NCI-H1930 (cell line): ENCODE data around the gene ASB10.

Experiments used
- DNase-seq, 2 experiments: peaks; one replicate each; lab custom pipeline; 2025; lab: John Stamatoyannopoulos, UW

The ASB10 gene

DNA sequence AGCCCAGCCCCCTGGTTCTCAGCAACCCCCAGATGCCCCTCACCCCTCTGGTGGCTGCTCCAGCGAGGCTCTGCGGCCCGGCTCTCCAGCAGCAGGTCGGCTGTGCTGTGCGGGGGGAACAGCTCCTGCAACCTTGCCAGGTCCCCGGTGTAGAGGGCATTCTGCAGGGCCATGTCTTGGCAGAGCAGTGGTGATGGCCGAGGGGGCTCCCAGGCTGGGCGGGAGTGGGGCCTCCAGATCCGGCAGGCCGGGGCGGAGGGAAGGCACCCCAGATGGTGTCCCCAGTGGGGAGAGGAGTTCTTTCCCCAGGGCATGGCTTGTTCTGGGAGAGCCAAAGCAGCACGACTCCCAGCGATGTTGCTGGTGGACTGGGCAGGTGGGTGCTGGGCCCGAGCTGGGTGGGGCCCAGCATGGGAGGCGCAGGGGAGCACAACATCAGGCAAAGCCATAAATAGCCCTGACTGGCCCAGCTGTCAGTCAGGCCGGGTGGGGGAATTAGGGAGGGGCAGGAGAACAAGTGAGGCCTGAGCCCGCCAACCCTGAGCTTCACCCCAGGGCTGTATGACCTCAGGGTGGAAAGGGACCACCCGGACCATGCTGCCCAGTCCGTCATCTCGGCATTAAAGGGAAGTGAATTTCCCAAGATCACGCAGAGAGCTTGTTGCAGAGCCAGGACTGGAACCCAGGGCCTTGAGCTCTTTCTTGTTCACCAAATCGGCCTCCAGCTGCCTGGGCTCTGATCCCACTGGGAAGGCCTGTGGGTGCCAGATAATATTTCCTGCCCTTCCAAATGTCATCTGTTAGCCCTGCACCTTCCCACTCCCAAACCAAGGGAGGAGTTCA, 580 bp upstream of the ASB10 start:
- no peak for DNase-seq

DNA sequence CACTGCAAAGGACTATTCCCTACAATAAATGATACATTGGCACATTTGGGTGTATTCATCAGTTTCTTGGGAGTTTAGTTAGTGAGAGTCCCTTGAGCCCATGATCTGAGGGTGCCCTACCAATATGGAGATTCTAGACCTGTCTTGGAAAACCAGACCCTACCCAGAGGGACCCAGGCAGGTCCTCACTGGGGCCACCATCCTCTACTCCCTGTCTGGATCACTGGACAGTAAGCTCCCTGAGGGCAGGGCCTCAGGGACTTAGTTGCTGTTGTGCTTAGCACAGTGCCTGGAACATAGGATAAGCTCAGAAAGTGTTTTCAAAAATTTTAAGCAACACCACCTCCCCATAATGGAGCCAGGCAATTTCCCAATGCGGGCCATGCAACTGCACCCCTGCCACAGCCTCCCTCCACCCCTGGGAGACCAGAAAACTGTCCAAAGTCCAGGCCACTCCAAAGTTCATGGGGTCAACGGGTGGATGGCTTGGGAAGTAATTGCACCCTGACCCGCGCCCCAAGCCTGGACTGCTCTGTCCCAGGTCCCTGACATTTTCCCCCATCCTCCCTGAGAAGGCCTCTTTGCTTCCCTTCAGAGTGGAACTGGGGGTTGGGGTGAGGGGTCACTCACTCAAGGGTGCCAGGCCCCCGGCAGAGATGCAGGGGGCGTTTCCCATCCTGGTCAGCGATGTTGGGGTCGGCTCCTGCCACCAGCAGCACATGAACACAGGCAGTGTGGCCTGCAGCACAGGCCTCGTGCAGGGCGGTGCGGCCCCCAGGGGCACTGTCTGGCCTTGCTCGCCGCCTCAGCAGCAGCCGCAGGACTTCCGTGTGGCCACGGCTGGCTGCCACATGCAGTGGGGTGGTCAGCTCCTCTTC, 1.0 kb downstream of the ASB10 start:
- no peak for DNase-seq

DNA sequence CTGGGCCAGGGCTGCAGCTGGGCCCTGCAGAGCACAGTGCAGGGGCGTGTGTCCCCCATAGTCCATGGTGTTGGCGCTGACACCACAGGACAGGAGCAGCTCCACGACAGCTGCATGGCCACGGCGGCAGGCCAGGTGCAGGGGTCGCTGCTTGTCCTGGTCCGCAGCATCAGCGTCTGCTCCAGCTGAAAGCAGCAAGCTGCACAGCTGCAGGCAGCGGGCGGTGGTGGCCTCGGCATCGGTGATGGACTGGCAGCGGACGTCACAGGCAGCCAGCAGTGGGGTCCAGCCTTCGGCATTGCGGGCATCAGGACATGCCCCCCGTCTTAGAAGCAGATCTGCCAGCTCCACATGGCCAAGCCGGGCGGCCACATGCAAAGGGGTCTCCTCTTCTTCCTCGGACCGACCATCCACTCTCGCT, 6.0 kb downstream of the ASB10 start:
- no peak for DNase-seq

GRCh38 chr7:151179946-151180345, 7.1 kb downstream of the ASB10 start:
- no peak for DNase-seq

GRCh38 chr7:151179287-151179860, 7.7 kb downstream of the ASB10 start:
- no peak for DNase-seq

GRCh38 chr7:151178831-151179230, 8.2 kb downstream of the ASB10 start:
- DNase-seq: no peak

GRCh38 chr7:151178236-151178635, 8.8 kb downstream of the ASB10 start:
- DNase-seq: no peak

- no peak for DNase-seq
Measured at GRCh38 chr7:151177310-151177709, 9.7 kb downstream of the ASB10 start.

DNA sequence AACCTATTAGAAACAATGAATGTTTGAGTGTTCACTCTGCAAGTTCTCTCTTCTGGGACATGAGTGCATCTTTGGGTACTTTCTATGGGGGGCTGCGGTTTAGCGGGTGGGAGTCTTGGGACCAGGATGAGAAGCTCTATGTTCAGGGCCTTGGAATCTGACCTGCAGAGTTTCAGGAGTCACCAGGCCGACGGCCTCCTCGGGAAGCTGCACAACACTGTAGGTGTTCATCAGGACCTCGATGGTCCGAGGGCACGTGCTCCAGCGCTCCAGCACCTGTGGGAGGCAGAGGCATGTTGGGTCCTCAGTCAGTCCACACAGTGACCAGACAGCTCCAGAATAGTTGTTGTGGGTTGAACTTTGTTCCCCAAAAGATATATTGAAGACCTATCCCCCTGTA, 10.6 kb downstream of the ASB10 start:
- no peak for DNase-seq

GRCh38 chr7:151175793-151176311, 11.2 kb downstream of the ASB10 start:
- no peak for DNase-seq

GRCh38 chr7:151175047-151175792, 11.8 kb downstream of the ASB10 start:
- DNase-seq: no peak

GRCh38 chr7:151174246-151175046, 12.6 kb downstream of the ASB10 start:
- DNase-seq: peak; percentile 37 to 54

- no peak for DNase-seq
Measured at GRCh38 chr7:151173386-151174245, 13.4 kb downstream of the ASB10 start.

DNA sequence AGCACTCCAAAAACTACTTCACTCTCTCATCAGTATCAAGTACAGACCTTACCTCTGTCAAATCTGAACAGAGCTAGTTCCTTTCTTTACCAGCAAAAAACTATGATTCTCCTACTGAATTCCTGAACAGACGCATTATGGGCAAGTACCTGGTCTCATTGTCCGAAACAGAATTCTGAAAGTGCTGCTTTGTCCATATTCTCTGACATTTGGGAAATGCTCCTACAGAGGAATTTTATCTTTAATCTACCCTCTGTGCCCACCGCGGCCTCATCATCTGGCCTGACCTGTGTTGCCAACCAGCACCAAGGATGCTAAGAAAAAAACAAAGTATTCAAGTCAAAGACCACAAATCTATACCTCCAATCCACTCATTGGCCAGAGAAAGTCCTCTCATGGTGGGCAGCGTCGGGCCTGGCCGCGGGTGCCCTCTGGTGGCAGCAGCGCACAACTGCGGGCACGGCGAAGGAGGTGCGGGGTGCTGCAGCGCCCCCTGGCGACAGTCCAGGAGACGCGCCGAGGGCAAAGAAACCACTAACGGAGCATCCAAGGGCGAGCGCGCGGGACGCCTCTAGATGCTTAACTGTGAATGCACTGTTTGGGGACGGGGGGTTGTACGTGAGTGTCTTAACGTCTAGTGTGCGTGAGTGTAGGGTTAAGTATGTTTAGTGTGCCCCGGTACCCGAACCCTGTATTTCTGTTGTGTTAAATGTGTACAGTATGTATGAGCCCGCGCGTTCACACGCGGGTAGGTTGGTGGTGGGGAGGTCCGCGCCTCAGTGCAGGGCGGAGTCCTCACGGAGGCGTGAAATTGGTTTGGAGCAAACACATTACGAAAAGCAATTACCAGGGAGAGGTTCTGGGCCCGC, 14.5 kb downstream of the ASB10 start:
- DNase-seq: peak; percentile 54 to 80

DNA sequence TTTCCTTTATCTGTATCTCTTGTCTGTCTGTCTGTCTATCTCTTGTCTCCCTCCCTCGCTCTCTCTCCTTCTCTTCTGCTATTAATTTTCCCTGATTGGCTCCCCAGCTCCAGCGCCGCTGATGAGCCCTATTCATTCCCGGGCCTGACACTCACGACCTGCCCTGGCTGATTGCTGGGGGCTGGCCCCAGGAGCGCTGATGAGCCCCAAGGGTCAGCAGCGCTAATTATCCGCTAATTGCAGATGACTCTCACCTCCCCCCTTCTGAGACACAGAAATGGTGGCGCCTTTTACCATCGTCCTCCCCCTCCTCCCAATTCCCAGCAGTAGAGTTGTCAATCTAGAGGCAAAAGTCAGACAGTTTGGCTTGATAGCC, 18.3 kb downstream of the ASB10 start:
- DNase-seq: no peak

DNA sequence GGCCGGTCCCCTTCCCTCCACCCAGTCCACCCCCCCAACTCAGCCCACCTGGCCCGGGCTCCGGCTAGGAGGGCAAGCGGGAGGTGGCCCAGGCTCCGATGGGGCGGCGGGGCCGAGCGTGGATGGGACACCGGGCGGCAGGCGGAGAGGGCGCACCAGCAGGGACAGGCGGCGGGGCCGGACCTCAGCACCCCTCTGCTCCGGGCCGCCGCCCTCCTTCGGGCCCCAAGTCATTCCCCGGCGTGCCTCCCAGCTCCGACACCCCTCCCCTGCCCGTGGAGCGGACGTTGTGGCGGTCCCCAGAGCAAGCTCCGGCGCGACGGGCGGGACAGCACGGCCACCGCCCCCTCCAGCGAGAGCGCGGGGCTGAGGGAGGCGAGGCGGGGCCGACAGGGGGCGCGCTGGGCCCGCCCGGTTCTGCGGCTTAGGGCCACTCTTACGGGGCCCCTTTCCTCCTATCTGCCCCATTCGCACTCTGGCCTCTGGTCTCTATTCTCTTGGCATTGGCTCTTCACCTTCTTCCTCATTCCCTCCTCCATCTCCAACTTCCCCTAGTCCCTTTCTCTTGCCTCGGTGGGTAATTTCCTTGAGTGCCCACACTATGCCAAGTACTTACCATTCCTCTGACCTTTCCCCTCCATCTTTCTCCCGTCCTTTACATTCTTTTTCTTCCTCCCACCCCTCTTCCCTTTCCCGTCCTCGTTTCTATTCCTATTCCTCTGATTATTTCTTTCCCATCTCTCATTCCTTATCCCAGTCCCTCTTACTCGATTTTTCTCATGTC, 18.9 kb downstream of the ASB10 start:
- peak; percentile 37 to 82 for DNase-seq

GRCh38 chr7:151167197-151167961, 19.7 kb downstream of the ASB10 start, which contains the start of gene GBX1:
TSS of gene GBX1 (minus strand) at chr7:151167694. CDS start at chr7:151167548, 146 bp downstream.
- peak in 1 of 2 experiments; percentile 64 for DNase-seq
